Parathyroid adenoma (tissue), 2 donors: ENCODE measurements around the gene TMEM132D.

Source experiments
- H2AFZ ChIP-seq: fragments of 300-600 bp; sonication (generic); one replicate; pipeline ENCODE4 v1.7.0; 2017; ENCODE audit warnings: antibody characterized with exemption, mild to moderate bottlenecking
- H3K27ac ChIP-seq: fragments of 300-600 bp; sonication (generic); one replicate; pipeline ENCODE4 v1.7.0; 2017
- H3K27me3 ChIP-seq: fragments of 300-600 bp; sonication (generic); one replicate; pipeline ENCODE4 v1.7.0; 2017; ENCODE audit warnings: low read length; ENCODE audit not compliant: control insufficient read depth, insufficient read depth
- H3K36me3 ChIP-seq: fragments of 300-600 bp; sonication (generic); one replicate; pipeline ENCODE4 v1.7.0; 2017; ENCODE audit warnings: low read length; ENCODE audit not compliant: control insufficient read depth, insufficient read depth
- H3K4me1 ChIP-seq: fragments of 300-600 bp; sonication (generic); one replicate; pipeline ENCODE4 v1.7.0; 2017; ENCODE audit warnings: control low read depth
- H3K4me2 ChIP-seq: fragments of 300-600 bp; sonication (generic); one replicate; pipeline ENCODE4 v1.7.0; 2017; ENCODE audit warnings: low read length
- H3K4me3 ChIP-seq: fragments of 300-600 bp; sonication (generic); one replicate; pipeline ENCODE4 v1.7.0; 2017; ENCODE audit warnings: low read depth, low read length
- H3K79me2 ChIP-seq: fragments of 300-600 bp; sonication (generic); one replicate; pipeline ENCODE4 v1.7.0; 2017; ENCODE audit warnings: control low read depth
- H3K9ac ChIP-seq: fragments of 300-600 bp; sonication (generic); one replicate; pipeline ENCODE4 v1.7.0; 2017; ENCODE audit warnings: mild to moderate bottlenecking
- H3K9me3 ChIP-seq: fragments of 300-600 bp; sonication (generic); one replicate; pipeline ENCODE4 v1.7.0; 2017; ENCODE audit warnings: low read length; ENCODE audit not compliant: control insufficient read depth
- TF ChIP-seq, protein P1 (sequence below): fragments of 300-600 bp; sonication (generic); IDR thresholded peaks from one replicate; pipeline ENCODE4 v1.7.0; 2017; ENCODE audit warnings: antibody characterized with exemption, mild to moderate bottlenecking
- donor health status: primary hyperparathyroidism.

The TMEM132D gene

DNA sequence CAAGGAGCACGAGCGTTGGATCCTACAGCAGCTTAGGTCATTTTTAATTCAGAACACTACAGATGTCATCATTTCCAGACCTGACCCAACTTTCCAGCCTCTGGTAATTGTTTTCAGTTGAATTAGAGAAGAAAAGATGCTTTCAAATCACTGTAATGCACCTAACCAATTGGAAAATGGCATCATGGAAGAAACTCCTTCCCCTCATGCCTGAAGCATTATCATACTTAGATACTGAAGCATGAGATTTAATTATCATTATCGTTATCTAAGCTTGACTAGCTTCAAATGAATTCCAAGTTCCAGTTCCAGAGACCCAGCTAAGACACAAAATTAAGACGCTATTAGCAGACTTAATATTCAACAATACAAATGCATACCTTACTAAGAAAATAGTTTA, 299.3 kb downstream of the TMEM132D start:
- Histone ChIP-seq H3K4me3 (no peak overlapping the region), H3K27me3 (no peaks in the 10 kb centered on the region), H3K4me1 (no peaks in the 10 kb centered on the region), H3K27ac (no peak overlapping the region), H2AFZ (no peak overlapping the region), H3K9ac (no peak overlapping the region), H3K79me2 (no peaks in the 10 kb centered on the region), H3K9me3 (no peaks in the 10 kb centered on the region), H3K4me2 (no peak overlapping the region), H3K36me3 (no peaks in the 10 kb centered on the region)
- TF ChIP-seq, protein P1, sequence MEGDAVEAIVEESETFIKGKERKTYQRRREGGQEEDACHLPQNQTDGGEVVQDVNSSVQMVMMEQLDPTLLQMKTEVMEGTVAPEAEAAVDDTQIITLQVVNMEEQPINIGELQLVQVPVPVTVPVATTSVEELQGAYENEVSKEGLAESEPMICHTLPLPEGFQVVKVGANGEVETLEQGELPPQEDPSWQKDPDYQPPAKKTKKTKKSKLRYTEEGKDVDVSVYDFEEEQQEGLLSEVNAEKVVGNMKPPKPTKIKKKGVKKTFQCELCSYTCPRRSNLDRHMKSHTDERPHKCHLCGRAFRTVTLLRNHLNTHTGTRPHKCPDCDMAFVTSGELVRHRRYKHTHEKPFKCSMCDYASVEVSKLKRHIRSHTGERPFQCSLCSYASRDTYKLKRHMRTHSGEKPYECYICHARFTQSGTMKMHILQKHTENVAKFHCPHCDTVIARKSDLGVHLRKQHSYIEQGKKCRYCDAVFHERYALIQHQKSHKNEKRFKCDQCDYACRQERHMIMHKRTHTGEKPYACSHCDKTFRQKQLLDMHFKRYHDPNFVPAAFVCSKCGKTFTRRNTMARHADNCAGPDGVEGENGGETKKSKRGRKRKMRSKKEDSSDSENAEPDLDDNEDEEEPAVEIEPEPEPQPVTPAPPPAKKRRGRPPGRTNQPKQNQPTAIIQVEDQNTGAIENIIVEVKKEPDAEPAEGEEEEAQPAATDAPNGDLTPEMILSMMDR = no peak

DNA sequence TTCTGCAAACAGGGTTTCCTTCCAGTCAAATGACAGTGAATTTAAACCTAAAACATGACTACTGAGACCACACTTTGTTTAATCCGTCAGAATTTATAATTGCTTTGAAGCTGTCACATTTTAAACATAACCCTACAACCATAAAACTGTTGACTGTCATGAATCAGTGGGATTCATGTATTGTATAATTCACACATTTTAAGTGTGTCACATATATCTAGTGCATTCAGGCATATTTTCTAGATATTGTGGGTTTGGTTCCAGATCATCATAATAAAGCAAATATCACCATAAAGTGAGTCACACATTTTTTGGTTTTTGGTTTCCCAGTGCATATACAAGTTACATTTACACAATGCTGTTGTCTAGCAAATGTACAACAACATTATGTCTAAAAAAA, 304.4 kb downstream of the TMEM132D start:
- H3K79me2 ChIP-seq = no peaks in the 10 kb centered on the region
- no peak overlapping the region for H3K4me3 ChIP-seq
- H3K27me3 ChIP-seq = no peaks in the 10 kb centered on the region
- TF ChIP-seq, protein P1 = no peak
- H3K9me3 ChIP-seq = no peaks in the 10 kb centered on the region
- H3K9ac ChIP-seq = no peak overlapping the region
- H3K36me3 ChIP-seq = no peaks in the 10 kb centered on the region
- no peak overlapping the region for H3K27ac ChIP-seq
- H3K4me2 ChIP-seq = no peak overlapping the region
- H3K4me1 ChIP-seq = no peaks in the 10 kb centered on the region
- H2AFZ ChIP-seq = no peak overlapping the region

DNA sequence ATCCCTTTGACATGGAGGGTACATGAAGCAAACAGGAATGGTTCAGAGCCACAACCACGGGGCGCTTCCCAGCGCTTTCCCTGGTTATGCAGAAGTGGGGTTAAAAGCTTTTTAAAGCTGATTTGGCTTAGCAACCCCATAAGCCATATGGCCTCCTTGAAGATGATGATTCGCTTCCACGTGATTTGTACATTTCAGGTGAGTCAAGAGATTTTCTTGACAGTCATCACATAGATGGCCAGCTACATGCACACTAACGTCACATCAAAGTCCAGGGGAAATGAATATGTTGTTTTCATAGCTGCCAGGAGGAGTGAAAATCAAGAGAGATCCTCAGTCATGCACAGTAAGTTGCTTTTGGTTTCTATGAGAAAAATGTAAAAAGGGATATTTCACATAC, 309.7 kb downstream of the TMEM132D start:
- no peaks in the 10 kb centered on the region for H3K36me3 ChIP-seq
- no peak overlapping the region for H3K4me2 ChIP-seq

DNA sequence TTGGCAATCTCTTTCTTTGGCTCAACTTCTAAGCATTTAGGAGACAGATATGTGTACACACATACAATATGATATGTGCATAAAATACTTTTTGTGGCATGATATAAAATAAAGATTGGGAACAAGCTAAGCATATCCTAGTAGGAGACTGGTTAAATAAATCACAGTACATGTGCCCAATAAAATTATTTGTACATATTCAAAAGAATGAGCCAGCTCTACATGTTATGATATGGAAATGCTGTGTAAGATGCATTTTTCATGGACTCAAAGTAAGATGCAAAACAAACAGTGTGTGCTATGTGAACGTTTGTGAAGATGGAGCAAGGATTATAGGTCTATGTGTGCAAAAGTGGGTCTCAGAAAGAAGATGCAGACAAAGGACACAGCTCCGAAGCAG, 311.4 kb downstream of the TMEM132D start:
- no peak overlapping the region for H3K4me3 ChIP-seq
- no peak overlapping the region for H3K9ac ChIP-seq
- no peaks in the 10 kb centered on the region for H3K9me3 ChIP-seq
- H2AFZ ChIP-seq = no peak overlapping the region
- no peak overlapping the region for H3K4me2 ChIP-seq
- H3K4me1 ChIP-seq = no peaks in the 10 kb centered on the region
- H3K79me2 ChIP-seq = no peaks in the 10 kb centered on the region
- H3K27ac ChIP-seq = no peak overlapping the region
- no peaks in the 10 kb centered on the region for H3K27me3 ChIP-seq
- TF ChIP-seq, protein P1 = no peak
- no peaks in the 10 kb centered on the region for H3K36me3 ChIP-seq

More for the DNA sequence above, 309.7 kb downstream of the TMEM132D start:
- no peaks in the 10 kb centered on the region for H3K27me3 ChIP-seq
- H3K4me1 ChIP-seq = no peaks in the 10 kb centered on the region
- no peak overlapping the region for H2AFZ ChIP-seq
- no peaks in the 10 kb centered on the region for H3K79me2 ChIP-seq
- no peak overlapping the region for H3K27ac ChIP-seq
- H3K9ac ChIP-seq = no peak overlapping the region
- H3K9me3 ChIP-seq = no peaks in the 10 kb centered on the region
- H3K4me3 ChIP-seq = no peak overlapping the region
- TF ChIP-seq, protein P1 = no peak

DNA sequence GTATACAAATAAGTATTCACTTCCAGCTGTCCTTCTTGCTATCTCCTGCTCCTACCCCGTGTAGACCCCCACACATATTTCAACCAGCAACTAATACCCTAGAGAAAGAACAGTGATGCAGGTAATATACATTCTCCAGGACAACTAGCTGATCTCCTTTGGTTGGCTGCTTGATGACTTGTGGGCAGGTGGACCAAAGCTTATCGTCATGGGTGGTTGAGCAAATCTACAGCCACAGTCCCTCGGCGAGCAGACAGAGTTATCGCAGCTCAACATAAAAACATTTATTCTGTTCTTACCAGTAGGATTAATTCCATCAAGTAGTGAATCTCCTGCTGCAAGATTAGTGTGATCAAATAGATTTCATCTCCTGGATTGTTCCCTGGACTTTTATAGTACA, 314.3 kb downstream of the TMEM132D start:
- no peak overlapping the region for H3K27ac ChIP-seq
- no peak overlapping the region for H3K4me3 ChIP-seq
- H3K9me3 ChIP-seq = no peaks in the 10 kb centered on the region
- H3K4me1 ChIP-seq = no peaks in the 10 kb centered on the region
- TF ChIP-seq, protein P1 = no peak
- no peaks in the 10 kb centered on the region for H3K79me2 ChIP-seq
- no peak overlapping the region for H3K4me2 ChIP-seq
- no peak overlapping the region for H2AFZ ChIP-seq
- H3K27me3 ChIP-seq = no peaks in the 10 kb centered on the region
- no peaks in the 10 kb centered on the region for H3K36me3 ChIP-seq
- no peak overlapping the region for H3K9ac ChIP-seq
